ENCODE data around the gene CHPT1.

Gene CHPT1

GRCh38 chr12:101685092-101685491 is 12.3 kb upstream of the CHPT1 start:
- no peak for DNase-seq (ENCODE audit: low read depth)
- H3K36me3 ChIP-seq (ENCODE audit: control insufficient read depth, insufficient read depth, low read length, severe bottlenecking), result no peaks in the 10 kb centered on the region
- H3K4me1 ChIP-seq (ENCODE audit: control insufficient read depth, insufficient read depth, low read length), result peaks cover 35% of the 10 kb centered on the region
- no peak overlapping the region for H3K9ac ChIP-seq (ENCODE audit: low read length)
- no peak overlapping the region for H3K4me3 ChIP-seq (ENCODE audit: low read length)
- no peaks in the 10 kb centered on the region for H3K27me3 ChIP-seq (replicated peaks; ENCODE audit: control insufficient read depth, insufficient read depth, low read length)
- no peaks in the 10 kb centered on the region for H3K9me3 ChIP-seq (ENCODE audit: control insufficient read depth, low read length)

- Histone ChIP-seq H3K27me3 (replicated peaks; ENCODE audit: control insufficient read depth, insufficient read depth, low read length) (no peaks in the 10 kb centered on the region), H3K4me1 (ENCODE audit: control insufficient read depth, insufficient read depth, low read length) (peaks cover 33% of the 10 kb centered on the region), H3K9me3 (ENCODE audit: control insufficient read depth, low read length) (no peaks in the 10 kb centered on the region), H3K36me3 (ENCODE audit: control insufficient read depth, insufficient read depth, low read length, severe bottlenecking) (no peaks in the 10 kb centered on the region), H3K4me3 (ENCODE audit: low read length) (no peak overlapping the region), H3K9ac (ENCODE audit: low read length) (no peak overlapping the region)
- no peak for DNase-seq (ENCODE audit: low read depth)
Observed at GRCh38 chr12:101686176-101686575, 11.3 kb upstream of the CHPT1 start.

- H3K4me3 ChIP-seq (ENCODE audit: low read length), result no peak overlapping the region
- H3K27me3 ChIP-seq (replicated peaks; ENCODE audit: control insufficient read depth, insufficient read depth, low read length), result no peaks in the 10 kb centered on the region
- no peak for DNase-seq (ENCODE audit: low read depth)
- no peaks in the 10 kb centered on the region for H3K36me3 ChIP-seq (ENCODE audit: control insufficient read depth, insufficient read depth, low read length, severe bottlenecking)
- H3K9ac ChIP-seq (ENCODE audit: low read length), result peak overlapping the region; percentile 45
- no peaks in the 10 kb centered on the region for H3K9me3 ChIP-seq (ENCODE audit: control insufficient read depth, low read length)
- H3K4me1 ChIP-seq (ENCODE audit: control insufficient read depth, insufficient read depth, low read length), result peaks cover 25% of the 10 kb centered on the region
Observed at GRCh38 chr12:101690544-101691098, 6.8 kb upstream of the CHPT1 start.

GRCh38 chr12:101691503-101692096 is 5.8 kb upstream of the CHPT1 start:
- H3K9ac ChIP-seq (ENCODE audit: low read length), result no peak overlapping the region
- no peaks in the 10 kb centered on the region for H3K9me3 ChIP-seq (ENCODE audit: control insufficient read depth, low read length)
- H3K4me3 ChIP-seq (ENCODE audit: low read length), result no peak overlapping the region
- no peak for DNase-seq (ENCODE audit: low read depth)
- H3K36me3 ChIP-seq (ENCODE audit: control insufficient read depth, insufficient read depth, low read length, severe bottlenecking), result no peaks in the 10 kb centered on the region
- H3K4me1 ChIP-seq (ENCODE audit: control insufficient read depth, insufficient read depth, low read length), result peaks cover 23% of the 10 kb centered on the region
- no peaks in the 10 kb centered on the region for H3K27me3 ChIP-seq (replicated peaks; ENCODE audit: control insufficient read depth, insufficient read depth, low read length)

GRCh38 chr12:101694297-101694848 is 3.1 kb upstream of the CHPT1 start:
- Histone ChIP-seq H3K4me1 (ENCODE audit: control insufficient read depth, insufficient read depth, low read length) (peaks cover 30% of the 10 kb centered on the region), H3K4me3 (ENCODE audit: low read length) (no peak overlapping the region), H3K36me3 (ENCODE audit: control insufficient read depth, insufficient read depth, low read length, severe bottlenecking) (no peaks in the 10 kb centered on the region), H3K27me3 (replicated peaks; ENCODE audit: control insufficient read depth, insufficient read depth, low read length) (no peaks in the 10 kb centered on the region), H3K9me3 (ENCODE audit: control insufficient read depth, low read length) (no peaks in the 10 kb centered on the region), H3K9ac (ENCODE audit: low read length) (no peak overlapping the region)
- DNase-seq (ENCODE audit: low read depth), result no peak

GRCh38 chr12:101694986-101695385 is 2.5 kb upstream of the CHPT1 start:
- no peak for DNase-seq (ENCODE audit: low read depth)

GRCh38 chr12:101695706-101696105 is 1.7 kb upstream of the CHPT1 start:
- DNase-seq (ENCODE audit: low read depth), result no peak
- H3K36me3 ChIP-seq (ENCODE audit: control insufficient read depth, insufficient read depth, low read length, severe bottlenecking), result no peaks in the 10 kb centered on the region
- H3K27me3 ChIP-seq (replicated peaks; ENCODE audit: control insufficient read depth, insufficient read depth, low read length), result no peaks in the 10 kb centered on the region
- no peak overlapping the region for H3K9ac ChIP-seq (ENCODE audit: low read length)
- peaks cover 31% of the 10 kb centered on the region for H3K4me1 ChIP-seq (ENCODE audit: control insufficient read depth, insufficient read depth, low read length)
- H3K4me3 ChIP-seq (ENCODE audit: low read length), result no peak overlapping the region
- no peaks in the 10 kb centered on the region for H3K9me3 ChIP-seq (ENCODE audit: control insufficient read depth, low read length)

More at GRCh38 chr12:101694986-101695385, 2.5 kb upstream of the CHPT1 start:
- no peaks in the 10 kb centered on the region for H3K9me3 ChIP-seq (ENCODE audit: control insufficient read depth, low read length)
- no peak overlapping the region for H3K4me3 ChIP-seq (ENCODE audit: low read length)
- no peak overlapping the region for H3K9ac ChIP-seq (ENCODE audit: low read length)
- H3K27me3 ChIP-seq (replicated peaks; ENCODE audit: control insufficient read depth, insufficient read depth, low read length), result no peaks in the 10 kb centered on the region
- peaks cover 31% of the 10 kb centered on the region for H3K4me1 ChIP-seq (ENCODE audit: control insufficient read depth, insufficient read depth, low read length)
- H3K36me3 ChIP-seq (ENCODE audit: control insufficient read depth, insufficient read depth, low read length, severe bottlenecking), result no peaks in the 10 kb centered on the region

- no peaks in the 10 kb centered on the region for H3K9me3 ChIP-seq (ENCODE audit: control insufficient read depth, low read length)
- DNase-seq (ENCODE audit: low read depth), result peak; percentile 6
- H3K9ac ChIP-seq (ENCODE audit: low read length), result peak overlapping the region; percentile 93
- peaks cover 31% of the 10 kb centered on the region for H3K4me1 ChIP-seq (ENCODE audit: control insufficient read depth, insufficient read depth, low read length)
- no peaks in the 10 kb centered on the region for H3K36me3 ChIP-seq (ENCODE audit: control insufficient read depth, insufficient read depth, low read length, severe bottlenecking)
- H3K27me3 ChIP-seq (replicated peaks; ENCODE audit: control insufficient read depth, insufficient read depth, low read length), result no peaks in the 10 kb centered on the region
- peak overlapping the region; percentile 85 for H3K4me3 ChIP-seq (ENCODE audit: low read length)
Observed at GRCh38 chr12:101696251-101697196, 916 bp upstream of the CHPT1 start.

- DNase-seq (ENCODE audit: low read depth), result peak; percentile 67
- Histone ChIP-seq H3K36me3 (ENCODE audit: control insufficient read depth, insufficient read depth, low read length, severe bottlenecking) (no peaks in the 10 kb centered on the region), H3K27me3 (replicated peaks; ENCODE audit: control insufficient read depth, insufficient read depth, low read length) (no peaks in the 10 kb centered on the region), H3K9ac (ENCODE audit: low read length) (peak overlapping the region; percentile 93), H3K4me1 (ENCODE audit: control insufficient read depth, insufficient read depth, low read length) (peaks cover 35% of the 10 kb centered on the region), H3K9me3 (ENCODE audit: control insufficient read depth, low read length) (no peaks in the 10 kb centered on the region), H3K4me3 (ENCODE audit: low read length) (peak overlapping the region; percentile 85)
Observed at GRCh38 chr12:101697930-101698799, 725 bp downstream of the CHPT1 start.

GRCh38 chr12:101698800-101699347 is 1.4 kb downstream of the CHPT1 start:
- H3K9ac ChIP-seq (ENCODE audit: low read length), result peak overlapping the region; percentile 93
- H3K27me3 ChIP-seq (replicated peaks; ENCODE audit: control insufficient read depth, insufficient read depth, low read length), result no peaks in the 10 kb centered on the region
- H3K4me3 ChIP-seq (ENCODE audit: low read length), result peak overlapping the region; percentile 85
- no peaks in the 10 kb centered on the region for H3K36me3 ChIP-seq (ENCODE audit: control insufficient read depth, insufficient read depth, low read length, severe bottlenecking)
- DNase-seq (ENCODE audit: low read depth), result peak; percentile 38
- peaks cover 35% of the 10 kb centered on the region for H3K4me1 ChIP-seq (ENCODE audit: control insufficient read depth, insufficient read depth, low read length)
- no peaks in the 10 kb centered on the region for H3K9me3 ChIP-seq (ENCODE audit: control insufficient read depth, low read length)
